Stimulated activated CD8-positive, alpha-beta memory T cell treated with anti-CD3 and anti-CD28 coated beads, Interleukin-4, amount 100 ng/mL, for 48 hours (primary cell): ENCODE results near the gene PAWR.
A peak's percentile ranks its signal among the peaks of the same experiment; 100 is the strongest.

Experiments used
- DNase-seq: peaks from one replicate; pipeline ENCODE4 v3.0.0-alpha.2; 2020

PAWR gene

DNA sequence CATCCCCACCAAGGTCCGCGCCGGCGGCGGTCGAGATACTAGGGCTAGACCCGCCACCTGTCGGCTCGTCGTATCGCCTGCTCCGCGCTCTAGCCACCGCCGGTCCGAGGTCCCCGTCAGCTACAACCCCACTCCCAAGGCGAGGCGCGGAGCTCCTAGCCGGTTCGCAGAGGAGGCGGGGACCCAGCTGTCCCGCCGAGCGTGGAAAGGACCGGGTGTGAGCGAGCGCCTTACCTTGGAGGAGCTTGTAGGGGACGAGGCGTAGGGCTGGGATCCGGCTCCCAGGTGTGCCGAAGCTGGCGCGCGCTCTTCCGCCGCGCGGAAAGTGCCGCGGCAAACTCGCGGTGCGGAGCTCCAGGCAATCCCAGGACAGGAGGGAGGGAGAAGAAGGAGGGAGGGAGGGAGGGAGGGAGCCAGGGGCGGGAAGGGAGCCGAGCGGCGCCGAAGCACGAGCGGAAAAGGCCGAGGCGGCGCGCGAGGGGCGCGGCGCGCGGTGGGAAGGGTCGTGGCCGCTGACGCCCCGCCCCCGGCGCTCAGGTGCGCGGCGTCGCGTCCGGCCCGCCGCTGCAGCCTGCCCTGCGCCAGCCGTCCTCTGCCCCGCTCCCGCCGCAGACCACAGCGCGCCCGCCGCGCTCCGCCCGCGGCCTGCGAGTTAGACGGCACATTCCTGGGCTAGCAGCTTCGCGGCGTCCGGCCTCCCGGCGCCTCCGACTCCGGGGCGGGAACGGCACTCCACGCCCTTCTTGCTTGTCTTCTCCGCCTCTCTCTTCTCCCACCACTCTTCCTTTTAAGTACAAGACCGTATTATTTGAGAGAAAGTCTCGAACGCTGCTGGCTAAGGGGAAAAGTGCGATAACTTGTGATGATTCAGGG lies at the start of gene PAWR:
PAWR (minus strand) TSS at position 327 of the 873 bp plus-strand sequence. CDS start 720 bp downstream, outside the sequence.
- DNase-seq = peak; percentile 45

DNA sequence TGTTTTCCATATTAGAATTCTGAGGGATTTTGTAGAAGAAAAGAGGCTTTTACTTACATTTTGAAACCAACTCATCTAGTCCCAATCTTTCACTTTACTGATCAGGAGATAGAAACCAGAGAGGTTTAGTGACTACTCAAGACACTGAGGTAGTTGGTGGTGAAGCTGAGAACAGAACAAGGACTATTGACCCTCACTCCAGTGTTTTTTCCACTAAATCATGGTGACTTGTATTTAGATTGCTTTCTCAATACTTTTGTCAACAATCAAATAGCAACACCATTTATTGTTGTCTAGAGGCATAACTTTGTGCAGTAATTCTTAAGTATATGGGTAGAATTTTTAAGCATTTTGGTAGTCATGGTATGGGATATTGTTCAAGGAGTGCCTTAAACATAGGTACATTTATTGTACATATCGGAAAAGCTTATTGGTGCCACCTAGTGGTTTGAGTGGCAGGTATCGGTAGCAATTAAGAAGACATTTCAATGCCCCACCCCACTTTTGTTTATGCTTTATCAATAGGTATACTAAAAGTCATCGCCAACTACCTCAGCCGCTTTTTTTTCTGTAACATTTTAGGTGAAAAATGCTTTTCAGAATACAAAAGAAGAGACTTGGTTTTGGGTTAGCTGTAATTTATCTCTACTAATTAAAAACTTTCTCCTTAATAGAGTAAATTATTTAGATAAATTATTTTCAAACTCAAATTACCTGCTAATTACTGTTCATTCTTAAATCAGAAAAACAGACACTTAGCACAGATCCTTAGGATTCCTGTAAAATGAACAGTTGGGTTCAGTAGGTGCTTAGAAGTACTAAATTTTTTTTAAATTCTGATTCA lies 47.3 kb upstream of the PAWR start:
- peak; percentile 26 for DNase-seq

- DNase-seq = no peak
These were observed 41.9 kb upstream of the PAWR start for GRCh38 chr12:79732638-79733037.

- DNase-seq = no peak
These were observed 35.2 kb upstream of the PAWR start for GRCh38 chr12:79725987-79726386.

- DNase-seq = no peak
These were observed 26.2 kb upstream of the PAWR start for GRCh38 chr12:79717006-79717405.

DNA sequence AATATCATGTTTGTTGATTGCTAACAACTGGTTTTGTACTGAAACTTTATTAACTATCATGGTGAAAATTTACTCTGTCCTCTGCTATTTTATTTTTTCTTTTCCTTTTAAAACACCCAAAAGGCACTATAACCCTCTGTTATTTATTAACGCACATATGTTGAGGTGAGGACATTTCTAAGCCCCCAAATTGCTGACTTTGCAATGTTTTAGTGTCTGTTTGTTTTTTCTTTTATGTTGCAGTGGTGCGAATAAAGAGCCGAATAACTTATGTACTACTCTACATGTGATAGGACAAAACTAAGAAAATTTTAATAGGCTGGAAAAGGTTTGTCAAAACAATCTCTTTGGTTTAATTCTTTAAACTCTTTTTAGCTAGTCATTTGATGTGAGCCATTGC lies 24.5 kb upstream of the PAWR start:
- no peak for DNase-seq

DNA sequence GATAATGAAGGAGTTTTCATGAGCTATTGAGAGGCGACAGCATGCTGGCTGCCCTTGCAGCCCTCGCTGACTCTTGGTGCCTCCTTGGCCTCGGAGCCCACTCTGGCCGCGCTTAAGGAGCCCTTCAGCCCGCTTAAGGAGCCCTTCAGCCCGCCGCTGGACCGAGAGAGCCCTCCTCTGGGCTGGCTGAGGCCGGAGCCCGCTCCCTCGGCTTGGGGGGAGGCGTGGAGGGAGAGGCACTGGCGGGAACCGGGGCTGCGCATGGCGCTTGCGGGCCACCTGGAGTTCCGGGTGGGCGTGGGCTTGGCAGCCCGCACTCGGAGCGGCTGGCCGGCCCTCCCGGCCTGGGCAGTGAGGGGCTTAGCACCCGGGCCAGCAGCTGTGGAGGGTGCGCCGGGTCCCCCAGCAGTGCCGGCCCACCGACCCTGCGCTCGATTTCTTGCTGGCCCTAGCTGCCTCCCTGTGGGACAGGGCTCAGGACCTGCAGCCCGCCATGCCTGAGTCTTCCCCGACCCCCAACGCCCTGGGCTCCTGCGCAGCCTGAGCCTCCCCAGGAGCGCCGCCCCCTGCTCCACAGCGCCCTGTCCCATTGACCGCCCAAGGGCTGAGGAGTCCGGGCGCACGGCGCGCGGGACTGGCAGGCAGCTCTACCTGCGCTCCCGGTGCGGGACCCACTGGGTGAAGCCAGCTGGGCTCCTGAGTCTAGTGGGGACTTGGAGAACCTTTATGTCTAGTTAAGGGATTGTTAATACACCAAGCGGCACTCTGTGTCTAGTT lies 20.1 kb upstream of the PAWR start:
- no peak for DNase-seq

DNA sequence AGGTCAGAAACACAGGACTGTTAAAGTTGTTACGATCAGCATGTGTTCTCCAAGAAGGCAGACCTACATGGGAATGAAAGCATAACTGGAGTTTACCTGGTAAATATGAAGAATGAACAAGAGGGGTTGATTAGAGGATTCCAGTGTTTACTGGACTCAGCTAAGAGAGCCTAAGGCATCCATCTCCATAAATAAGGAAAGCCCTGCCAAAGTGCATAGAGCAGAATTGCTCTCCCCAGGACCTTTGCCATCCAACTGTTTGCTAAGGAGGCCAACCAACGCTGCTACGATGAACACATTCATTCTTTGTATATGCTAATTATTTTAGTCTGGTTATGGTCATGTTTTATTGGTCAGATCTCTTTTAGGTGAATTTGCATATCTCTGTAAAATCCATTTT lies 17.1 kb upstream of the PAWR start:
- DNase-seq = no peak

DNA sequence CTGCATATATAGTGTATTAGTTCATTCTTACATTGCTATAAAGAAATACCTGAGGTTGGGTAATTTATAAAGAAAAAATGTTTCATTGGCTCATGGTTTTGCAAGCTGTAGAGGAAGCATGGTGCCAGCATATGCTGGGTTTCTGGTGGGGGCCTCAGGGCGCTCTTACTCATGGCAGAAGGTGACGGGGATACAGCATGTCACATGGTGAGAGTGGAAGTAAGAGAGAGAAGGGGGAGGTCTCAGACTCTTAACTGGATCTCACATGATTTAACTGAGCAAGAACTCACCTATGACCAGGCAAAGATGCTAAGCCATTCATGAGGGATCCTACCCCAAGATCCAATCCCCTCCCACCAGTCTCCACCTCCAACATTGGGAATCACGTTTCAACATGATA lies 15.9 kb upstream of the PAWR start:
- no peak for DNase-seq

DNA sequence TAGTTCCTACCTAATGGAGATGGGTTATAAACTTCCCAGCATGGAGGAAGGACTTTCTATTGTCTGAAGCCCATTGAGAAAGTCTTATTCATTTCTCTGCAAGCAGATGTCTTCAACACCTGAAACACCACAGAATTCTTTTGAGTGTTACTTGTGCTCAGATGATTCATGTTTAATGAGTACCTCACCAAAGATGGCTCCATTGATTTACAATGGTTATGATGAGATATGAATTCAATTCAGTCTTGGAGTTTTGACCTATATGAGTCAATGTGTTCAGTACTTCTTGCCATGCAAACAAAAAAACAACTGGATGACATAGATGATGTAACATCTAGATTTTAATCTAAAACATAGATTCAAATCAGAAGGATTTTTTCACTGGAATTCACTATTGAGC lies 15.4 kb upstream of the PAWR start:
- no peak for DNase-seq

DNA sequence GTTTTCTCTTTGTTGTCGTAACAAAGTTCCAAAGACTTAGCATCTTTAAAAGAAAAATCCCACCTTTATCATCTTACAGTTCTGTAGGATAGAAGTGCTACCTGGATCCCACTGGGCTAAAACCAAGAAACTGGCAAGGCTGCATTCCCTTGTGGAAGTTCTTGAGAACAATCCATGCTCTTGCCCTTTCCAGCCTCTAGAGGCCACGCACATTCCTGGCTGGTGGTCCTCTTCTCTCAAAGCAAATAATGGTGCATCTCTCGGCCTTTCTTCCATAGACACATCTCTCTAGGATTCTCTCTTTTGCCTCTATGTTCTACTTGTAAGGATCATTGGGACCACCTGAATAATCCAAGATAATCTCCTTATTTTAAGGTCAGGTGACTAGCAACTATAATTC lies 8.2 kb upstream of the PAWR start:
- DNase-seq = no peak

DNA sequence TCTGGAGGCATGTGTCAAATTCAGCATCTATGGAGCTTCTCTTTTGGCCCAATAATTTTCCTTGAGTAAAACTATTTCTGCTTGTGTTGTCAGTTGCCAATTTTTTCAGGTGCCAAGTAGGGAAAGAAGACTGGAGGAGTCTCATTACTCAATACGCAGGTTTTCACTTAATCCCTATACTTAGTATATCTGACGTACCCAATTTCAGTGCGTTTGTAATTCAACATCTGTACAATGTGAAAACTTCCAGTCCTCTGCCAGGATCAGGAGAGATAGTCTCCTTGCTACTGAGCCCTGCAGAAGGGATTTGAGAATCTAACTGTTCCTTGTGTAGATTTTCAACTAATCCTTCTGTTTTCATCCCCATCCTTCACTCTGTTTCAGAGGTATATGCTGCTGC lies 5.7 kb upstream of the PAWR start:
- no peak for DNase-seq

GRCh38 chr12:79692860-79693577 lies 2.3 kb upstream of the PAWR start:
- DNase-seq = no peak

GRCh38 chr12:79691511-79692248 lies 916 bp upstream of the PAWR start:
- DNase-seq = no peak

- DNase-seq = peak; percentile 25
These were observed 574 bp downstream of the PAWR start for GRCh38 chr12:79690142-79690637.

DNA sequence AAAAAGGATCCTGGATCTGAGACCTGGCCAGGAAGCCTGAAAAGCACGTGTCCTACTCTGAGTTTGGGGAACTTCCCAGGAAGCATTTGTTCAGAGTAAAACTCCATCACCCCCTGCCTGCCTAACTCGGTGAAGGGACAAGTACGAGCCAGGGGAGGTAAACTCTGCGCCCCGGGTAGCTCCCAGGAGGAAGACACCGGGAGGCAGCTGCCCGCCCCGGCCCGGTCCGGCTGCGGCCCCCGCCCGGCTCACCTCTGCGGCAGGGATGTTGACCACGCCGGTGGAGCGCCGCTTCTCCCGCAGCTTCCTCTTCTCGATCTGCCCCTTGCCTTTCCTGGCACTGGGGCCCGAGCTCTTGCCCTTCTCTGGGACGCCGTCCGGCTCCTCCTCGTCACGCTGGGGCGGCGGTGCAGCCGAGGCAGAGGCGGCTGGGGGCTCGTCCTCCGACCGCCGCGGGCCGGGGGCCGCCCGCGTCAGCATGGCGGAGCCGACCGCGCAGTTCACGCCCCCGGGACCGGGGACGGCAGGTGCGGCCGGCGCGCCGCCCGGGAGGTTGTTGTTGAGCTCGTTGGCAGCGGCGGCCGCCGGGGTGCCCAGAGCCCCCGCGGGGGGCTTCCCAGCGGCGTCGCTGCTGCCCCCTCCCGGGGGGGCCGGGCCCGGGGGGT lies 1.2 kb downstream of the PAWR start:
- peak; percentile 28 for DNase-seq

DNA sequence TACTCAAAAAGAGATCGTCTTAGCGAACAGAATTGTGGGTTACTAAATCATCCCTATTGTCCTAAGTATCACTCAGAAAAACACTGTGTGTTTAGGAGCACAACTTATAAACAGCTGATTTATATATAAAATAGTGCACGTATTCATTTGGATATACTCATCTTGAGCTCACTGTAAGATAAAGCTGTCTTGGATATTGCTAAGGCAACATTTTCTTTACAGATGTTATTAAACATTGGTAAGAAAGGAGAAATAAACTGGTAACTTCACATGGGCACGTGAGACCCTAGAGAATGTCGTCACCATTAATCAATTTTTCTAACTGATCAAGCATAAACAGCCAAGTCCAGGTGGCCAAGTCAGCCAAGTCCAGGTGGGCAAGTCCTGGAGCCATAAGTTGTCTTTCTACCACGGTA lies 1.7 kb downstream of the PAWR start:
- DNase-seq = no peak

DNA sequence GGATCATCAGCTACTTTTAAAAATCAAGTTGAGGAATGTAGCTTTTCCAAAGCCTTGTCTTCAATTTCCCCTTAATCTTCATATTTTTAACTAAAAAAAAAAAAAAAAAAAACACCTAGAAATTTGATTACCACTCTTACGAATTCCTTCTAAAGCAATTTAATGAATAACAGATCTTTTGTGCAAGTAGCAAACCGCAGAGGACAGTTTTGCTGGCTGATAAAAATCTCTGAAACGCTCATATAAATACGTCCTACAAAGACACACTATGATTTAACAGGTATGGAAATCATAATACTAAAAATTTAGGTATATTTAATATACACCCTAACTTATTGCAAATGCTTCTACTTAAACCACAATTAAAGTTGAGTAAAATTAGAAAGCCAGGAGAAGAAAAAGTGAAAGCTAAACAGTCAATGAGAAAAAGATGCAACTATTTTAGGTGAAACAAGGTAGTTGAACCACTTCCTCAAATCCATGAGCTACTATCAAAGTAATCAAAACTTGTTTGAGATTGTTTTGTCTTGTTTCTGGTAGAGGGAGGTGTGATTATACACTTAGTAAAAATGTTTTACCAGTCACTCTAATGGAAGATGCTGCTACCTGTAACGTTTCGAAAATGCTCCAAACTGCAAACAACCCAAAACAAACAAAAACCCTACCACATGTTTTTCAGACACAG lies 2.2 kb downstream of the PAWR start:
- no peak for DNase-seq

DNA sequence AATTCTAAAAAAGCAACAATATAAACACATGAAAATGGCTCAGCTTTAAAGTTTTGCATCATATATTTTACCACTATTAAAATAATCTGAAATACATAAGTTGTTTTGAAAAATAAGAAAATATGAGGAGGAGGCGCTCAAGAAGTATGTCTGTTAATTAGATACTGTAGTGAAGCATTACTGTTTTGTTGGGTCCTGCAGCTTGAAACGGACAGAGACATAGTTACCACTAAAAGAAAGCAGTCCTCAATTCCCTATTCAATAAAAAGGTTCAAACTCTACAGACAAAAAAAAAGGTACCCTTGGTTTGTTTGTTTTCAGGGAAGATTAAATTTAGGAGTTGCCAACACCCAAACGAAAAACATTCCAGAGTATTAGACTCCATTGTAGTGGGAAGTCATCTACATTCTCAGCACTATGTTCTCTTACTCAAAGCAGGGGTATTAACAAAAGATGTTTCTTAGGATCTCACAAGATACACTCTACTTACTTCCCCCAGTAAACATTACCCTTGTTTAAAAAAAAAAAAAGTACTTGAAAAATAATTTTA lies 3.0 kb downstream of the PAWR start:
- DNase-seq = no peak

- DNase-seq = no peak
These were observed 4.6 kb downstream of the PAWR start for GRCh38 chr12:79686171-79686570.
